Osteoblast (primary cell): ENCODE results near the gene ABCB4. TPM values are rescaled to one million over a fixed set of nuclear protein-coding genes. Genes with fewer than 3 reads are reported as not detected.

Experiments used
- DNase-seq: peaks from one replicate; pipeline ENCODE4 v3.0.0; 2011; ENCODE audit warnings: low spot score, mixed read lengths; ENCODE audit not compliant: insufficient read length; ENCODE audit errors: missing footprints
- H2AFZ ChIP-seq: 2 replicates; pipeline ENCODE4 v1.6.0; 2011; ENCODE audit warnings: mild to moderate bottlenecking, low read length
- H3K27ac ChIP-seq: 2 replicates; pipeline ENCODE4 v1.5.1; 2011; ENCODE audit warnings: mild to moderate bottlenecking, low read depth, low read length, moderate library complexity
- H3K27me3 ChIP-seq: 2 replicates; pipeline ENCODE4 v1.6.0; 2012; ENCODE audit warnings: mild to moderate bottlenecking, control low read depth, inconsistent platforms, low read length, moderate library complexity; ENCODE audit not compliant: insufficient read depth
- H3K36me3 ChIP-seq: 2 replicates; pipeline ENCODE4 v1.5.1; 2011; ENCODE audit warnings: mild to moderate bottlenecking, low read length, control low read depth, moderate library complexity; ENCODE audit not compliant: insufficient read depth
- H3K4me1 ChIP-seq: 2 replicates; pipeline ENCODE4 v1.5.1; 2011; ENCODE audit warnings: mild to moderate bottlenecking, low read length, control low read depth, moderate library complexity; ENCODE audit not compliant: insufficient read depth
- H3K4me2 ChIP-seq: 2 replicates; pipeline ENCODE4 v1.6.0; 2011; ENCODE audit warnings: mild to moderate bottlenecking, low read length; ENCODE audit not compliant: insufficient read depth
- H3K4me3 ChIP-seq: fragments of 200-600 bp; sonication (generic); 3 replicates; pipeline ENCODE4 v1.5.1; 2012; ENCODE audit warnings: mild to moderate bottlenecking, low read length, inconsistent platforms; ENCODE audit not compliant: insufficient read depth
- H3K79me2 ChIP-seq: 2 replicates; pipeline ENCODE4 v1.6.0; 2012; ENCODE audit warnings: mild to moderate bottlenecking, low read length, control low read depth, inconsistent platforms; ENCODE audit not compliant: insufficient read depth
- H3K9me3 ChIP-seq: 2 replicates; pipeline ENCODE4 v1.5.1; 2011; ENCODE audit warnings: low read depth, low read length, control low read depth
- H4K20me1 ChIP-seq: 2 replicates; pipeline ENCODE4 v1.6.0; 2012; ENCODE audit warnings: mild to moderate bottlenecking, low read length, control low read depth; ENCODE audit not compliant: insufficient read depth
- total RNA-seq: library from RNA; depleted of rRNA; stranded (reverse); fragments of >200 nt; gene quantifications from 2 replicates; pipeline ENCODE4 v1.2.3, GENCODE V29; 2012
- TF ChIP-seq, protein P1 (sequence below): IDR thresholded peaks from 2 replicates; pipeline ENCODE4 v1.5.1; 2011; ENCODE audit warnings: mild to moderate bottlenecking, low read depth, low read length, moderate library complexity; ENCODE audit errors: extremely low read depth

ABCB4 gene
- total RNA-seq, 1 donor = 0.36 TPM

DNA sequence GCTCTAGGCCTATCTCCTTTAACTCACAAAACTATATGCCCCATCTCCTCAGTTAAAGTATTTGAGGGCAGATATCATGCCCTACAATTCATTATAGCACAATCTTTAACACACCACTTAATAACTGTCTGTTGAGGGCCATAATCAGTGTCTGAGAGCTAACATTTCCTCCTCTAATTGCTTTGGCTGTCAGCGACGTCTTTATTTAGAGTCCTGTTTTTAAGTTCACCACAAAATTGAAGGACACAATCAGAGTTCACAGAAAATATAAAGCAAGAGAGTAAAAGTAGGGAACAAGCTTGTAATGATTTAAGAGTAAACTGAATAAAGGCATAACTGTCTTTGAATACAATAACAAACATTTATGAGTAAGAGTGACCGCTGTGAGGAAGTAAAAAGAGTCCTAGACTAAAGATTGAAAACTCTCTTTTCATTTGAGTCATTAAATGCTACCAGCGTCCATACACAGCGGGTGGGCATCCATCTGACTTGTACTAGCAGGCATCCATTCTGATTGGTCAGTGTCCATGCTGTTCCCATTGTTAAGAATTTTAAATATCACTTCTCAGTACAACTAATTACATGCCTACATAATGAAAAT is 38.4 kb upstream of the ABCB4 start:
- no peaks in the 10 kb centered on the region for H3K4me1 ChIP-seq
- no peaks in the 10 kb centered on the region for H3K79me2 ChIP-seq
- no peaks in the 10 kb centered on the region for H3K36me3 ChIP-seq
- TF ChIP-seq, protein P1, sequence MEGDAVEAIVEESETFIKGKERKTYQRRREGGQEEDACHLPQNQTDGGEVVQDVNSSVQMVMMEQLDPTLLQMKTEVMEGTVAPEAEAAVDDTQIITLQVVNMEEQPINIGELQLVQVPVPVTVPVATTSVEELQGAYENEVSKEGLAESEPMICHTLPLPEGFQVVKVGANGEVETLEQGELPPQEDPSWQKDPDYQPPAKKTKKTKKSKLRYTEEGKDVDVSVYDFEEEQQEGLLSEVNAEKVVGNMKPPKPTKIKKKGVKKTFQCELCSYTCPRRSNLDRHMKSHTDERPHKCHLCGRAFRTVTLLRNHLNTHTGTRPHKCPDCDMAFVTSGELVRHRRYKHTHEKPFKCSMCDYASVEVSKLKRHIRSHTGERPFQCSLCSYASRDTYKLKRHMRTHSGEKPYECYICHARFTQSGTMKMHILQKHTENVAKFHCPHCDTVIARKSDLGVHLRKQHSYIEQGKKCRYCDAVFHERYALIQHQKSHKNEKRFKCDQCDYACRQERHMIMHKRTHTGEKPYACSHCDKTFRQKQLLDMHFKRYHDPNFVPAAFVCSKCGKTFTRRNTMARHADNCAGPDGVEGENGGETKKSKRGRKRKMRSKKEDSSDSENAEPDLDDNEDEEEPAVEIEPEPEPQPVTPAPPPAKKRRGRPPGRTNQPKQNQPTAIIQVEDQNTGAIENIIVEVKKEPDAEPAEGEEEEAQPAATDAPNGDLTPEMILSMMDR = no peak
- DNase-seq = no peak
- no peaks in the 10 kb centered on the region for H3K27me3 ChIP-seq
- H2AFZ ChIP-seq = no peak overlapping the region
- no peak overlapping the region for H3K4me2 ChIP-seq
- no peaks in the 10 kb centered on the region for H3K9me3 ChIP-seq
- no peak overlapping the region for H3K4me3 ChIP-seq
- H4K20me1 ChIP-seq = no peaks in the 10 kb centered on the region
- H3K27ac ChIP-seq = no peak overlapping the region

DNA sequence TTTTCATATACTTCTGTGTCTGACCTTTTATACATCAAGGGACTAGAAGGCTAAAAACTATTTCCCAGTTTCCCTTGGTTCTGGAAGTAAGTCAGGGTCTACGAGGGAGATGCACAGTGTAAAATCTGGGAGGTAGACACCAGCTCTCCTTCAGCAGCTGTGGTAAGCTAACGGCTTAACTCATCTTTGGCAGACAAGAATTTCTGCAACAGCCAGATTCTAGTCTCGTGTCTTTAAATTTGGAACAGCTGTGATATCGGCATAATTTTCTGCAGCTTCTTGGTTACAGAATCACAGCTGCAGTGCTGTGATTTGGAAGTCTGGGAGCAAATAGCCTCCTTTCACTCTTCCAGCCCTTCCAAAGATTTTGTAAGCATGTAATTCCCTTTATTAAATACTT is 37.4 kb upstream of the ABCB4 start:
- no peak overlapping the region for H2AFZ ChIP-seq
- H3K4me3 ChIP-seq = no peak overlapping the region
- no peaks in the 10 kb centered on the region for H3K79me2 ChIP-seq
- DNase-seq = no peak
- H3K36me3 ChIP-seq = no peaks in the 10 kb centered on the region
- H4K20me1 ChIP-seq = no peaks in the 10 kb centered on the region
- no peak overlapping the region for H3K4me2 ChIP-seq
- no peaks in the 10 kb centered on the region for H3K4me1 ChIP-seq
- TF ChIP-seq, protein P1 = no peak
- H3K27me3 ChIP-seq = no peaks in the 10 kb centered on the region
- no peaks in the 10 kb centered on the region for H3K9me3 ChIP-seq
- no peak overlapping the region for H3K27ac ChIP-seq

DNA sequence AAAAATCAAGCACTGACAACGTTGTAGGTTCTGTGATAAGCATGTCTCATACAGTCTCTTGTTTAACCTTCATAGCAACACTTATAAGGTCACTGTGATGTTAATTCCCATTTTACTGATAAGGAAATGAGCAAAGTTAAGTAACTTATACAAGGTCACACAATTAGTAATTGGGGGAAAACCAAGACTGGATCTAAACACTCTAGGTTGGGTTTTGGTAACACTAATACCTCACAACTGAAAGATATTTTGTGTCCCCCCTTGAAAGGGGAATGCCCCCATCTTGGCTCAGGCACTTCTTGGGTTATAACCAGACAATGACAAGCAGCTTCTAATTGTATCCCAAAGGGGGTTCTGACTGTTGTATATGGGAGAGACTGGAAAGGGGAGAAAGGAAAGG is 36.0 kb upstream of the ABCB4 start:
- Histone ChIP-seq H3K36me3 (no peaks in the 10 kb centered on the region), H3K4me1 (no peaks in the 10 kb centered on the region), H3K27ac (no peak overlapping the region), H4K20me1 (no peaks in the 10 kb centered on the region), H3K79me2 (no peaks in the 10 kb centered on the region), H3K4me2 (no peak overlapping the region), H3K27me3 (no peaks in the 10 kb centered on the region), H2AFZ (no peak overlapping the region), H3K9me3 (no peaks in the 10 kb centered on the region), H3K4me3 (no peak overlapping the region)
- DNase-seq = no peak
- TF ChIP-seq, protein P1 = no peak

DNA sequence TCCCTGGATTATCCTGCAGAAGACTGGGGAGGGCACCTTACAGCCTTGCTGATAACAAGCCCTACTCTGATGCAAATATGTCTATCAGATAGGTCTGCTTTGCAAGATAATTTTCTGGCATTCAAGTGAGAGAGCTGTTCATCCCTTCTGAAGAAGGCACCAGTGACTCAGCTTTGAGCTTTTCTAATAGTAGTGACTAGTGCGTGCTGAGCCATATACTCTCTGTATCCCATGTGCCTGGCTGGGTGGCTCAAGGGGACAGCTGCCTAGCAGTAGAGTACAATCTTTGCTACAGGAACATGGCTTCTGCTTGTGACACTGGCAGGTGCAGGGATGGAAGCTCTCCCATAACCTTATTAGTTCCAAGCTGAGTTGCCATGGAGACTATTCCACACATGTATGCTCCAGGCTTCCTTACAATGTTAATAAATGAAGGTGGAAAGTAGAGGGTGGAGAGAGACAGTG is 35.0 kb upstream of the ABCB4 start:
- no peaks in the 10 kb centered on the region for H3K9me3 ChIP-seq
- no peaks in the 10 kb centered on the region for H3K36me3 ChIP-seq
- no peak overlapping the region for H3K27ac ChIP-seq
- H3K4me2 ChIP-seq = no peak overlapping the region
- no peaks in the 10 kb centered on the region for H4K20me1 ChIP-seq
- H3K79me2 ChIP-seq = no peaks in the 10 kb centered on the region
- DNase-seq = peak; percentile 19
- TF ChIP-seq, protein P1 = no peak
- H3K4me1 ChIP-seq = no peaks in the 10 kb centered on the region
- no peak overlapping the region for H2AFZ ChIP-seq
- no peaks in the 10 kb centered on the region for H3K27me3 ChIP-seq
- no peak overlapping the region for H3K4me3 ChIP-seq
